GM23338 (cell line): ENCODE data around the gene GNPTAB. TPM values are rescaled to one million over a fixed set of nuclear protein-coding genes. Genes with fewer than 3 reads are reported as not detected.

ENCODE experiments used
- ATAC-seq: fragments of 200-7000 bp; cut with Tn5 transposase; 3 replicates; pipeline ENCODE4 v1.9.1; 2020
- DNase-seq: peaks from one replicate; pipeline ENCODE4 v3.0.0-alpha.2; 2015; ENCODE audit warnings: low spot score
- H2AFZ ChIP-seq: fragments of 200-600 bp; sonication (generic); 2 replicates; pipeline ENCODE4 v1.8.0; 2016; ENCODE audit warnings: antibody characterized with exemption, mild to moderate bottlenecking, moderate library complexity
- H3F3A ChIP-seq: fragments of 200-600 bp; sonication (generic); replicated peaks from 2 replicates; pipeline ENCODE4 v1.8.0; 2017; ENCODE audit warnings: antibody characterized with exemption, mixed run types, low read depth
- H3K27ac ChIP-seq: fragments of 200-600 bp; sonication (generic); 2 replicates; pipeline ENCODE4 v1.6.1; 2016; ENCODE audit warnings: low read depth
- H3K27me3 ChIP-seq: fragments of 200-600 bp; sonication (generic); 2 replicates; pipeline ENCODE4 v1.8.0; 2016; ENCODE audit warnings: mild to moderate bottlenecking, mixed run types, moderate library complexity; ENCODE audit not compliant: insufficient read depth
- H3K36me3 ChIP-seq: fragments of 200-600 bp; sonication (generic); 2 replicates; pipeline ENCODE4 v1.8.0; 2016; ENCODE audit warnings: mild to moderate bottlenecking; ENCODE audit not compliant: insufficient read depth
- H3K4me1 ChIP-seq: fragments of 200-600 bp; sonication (generic); 2 replicates; pipeline ENCODE4 v1.8.0; 2016; ENCODE audit warnings: mild to moderate bottlenecking, moderate library complexity; ENCODE audit not compliant: insufficient read depth
- H3K4me2 ChIP-seq: fragments of 200-600 bp; sonication (generic); 2 replicates; pipeline ENCODE4 v1.7.1; 2017; ENCODE audit warnings: mixed run types
- H3K4me3 ChIP-seq: fragments of 200-600 bp; sonication (generic); 2 replicates; pipeline ENCODE4 v1.6.1; 2016; ENCODE audit warnings: mixed run types
- H3K79me2 ChIP-seq: fragments of 200-600 bp; sonication (generic); replicated peaks from 2 replicates; pipeline ENCODE4 v1.8.0; 2017; ENCODE audit warnings: mild to moderate bottlenecking; ENCODE audit not compliant: insufficient read depth
- H3K9me2 ChIP-seq: fragments of 200-600 bp; sonication (generic); 2 replicates; pipeline ENCODE4 v1.8.0; 2017; ENCODE audit not compliant: insufficient read depth
- H4K20me1 ChIP-seq: fragments of 200-600 bp; sonication (generic); replicated peaks from 2 replicates; pipeline ENCODE4 v1.8.0; 2017; ENCODE audit warnings: mild to moderate bottlenecking; ENCODE audit not compliant: insufficient read depth
- H3K27ac Mint-ChIP-seq: 2 replicates; pipeline ENCODE4 v1.8.0; 2020; ENCODE audit warnings: inconsistent platforms, mild to moderate bottlenecking, moderate library complexity, mixed read lengths
- H3K27me3 Mint-ChIP-seq: 3 replicates; pipeline ENCODE4 v1.8.0; 2022; ENCODE audit warnings: low read depth, mild to moderate bottlenecking, moderate library complexity, mixed read lengths, inconsistent platforms; ENCODE audit not compliant: insufficient read depth, poor library complexity
- H3K36me3 Mint-ChIP-seq: 3 replicates; pipeline ENCODE4 v1.8.0; 2021; ENCODE audit warnings: low read depth, mild to moderate bottlenecking, inconsistent platforms, moderate library complexity, mixed read lengths
- H3K4me1 Mint-ChIP-seq: 3 replicates; pipeline ENCODE4 v1.8.0; 2020; ENCODE audit warnings: mild to moderate bottlenecking, inconsistent platforms, mixed read lengths
- H3K4me3 Mint-ChIP-seq: 3 replicates; pipeline ENCODE4 v1.8.0; 2021; ENCODE audit warnings: moderate library complexity, mild to moderate bottlenecking, inconsistent platforms, mixed read lengths
- H3K9me3 Mint-ChIP-seq: 3 replicates; pipeline ENCODE4 v1.8.0; 2020; ENCODE audit warnings: moderate library complexity, mild to moderate bottlenecking, inconsistent platforms, mixed read lengths
- CTCF ChIP-seq, 2 experiments: fragments of 200-600 bp in 1 of 2; sonication (generic) in 1 of 2; conservative IDR thresholded peaks; 2 replicates each; pipeline versions ENCODE4 v1.5.1 to v1.6.1; 2016 to 2017; ENCODE audit warnings: antibody characterized with exemption in 2 of 2, low read depth in 2 of 2, mild to moderate bottlenecking in 2 of 2, moderate library complexity in 1 of 2
- ETS1 ChIP-seq: IDR thresholded peaks from 2 replicates; pipeline ENCODE4 v1.6.1; 2016; ENCODE audit warnings: antibody characterized with exemption
- EZH2 ChIP-seq: fragments of 200-600 bp; sonication (generic); IDR thresholded peaks from one replicate; pipeline ENCODE4 v1.8.0; 2017; ENCODE audit warnings: antibody characterized with exemption, mild to moderate bottlenecking, low read depth; ENCODE audit not compliant: unreplicated experiment
- JUNB ChIP-seq: IDR thresholded peaks from one replicate; pipeline ENCODE4 v1.6.1; 2016; ENCODE audit warnings: antibody characterized with exemption; ENCODE audit not compliant: unreplicated experiment
- NANOG ChIP-seq: IDR thresholded peaks from 2 replicates; pipeline ENCODE4 v1.6.1; 2016; ENCODE audit warnings: antibody characterized with exemption, borderline replicate concordance
- POLR2AphosphoS5 ChIP-seq: IDR thresholded peaks from 2 replicates; pipeline ENCODE4 v1.6.1; 2016; ENCODE audit warnings: antibody characterized with exemption, low read depth
- REST ChIP-seq: IDR thresholded peaks from one replicate; pipeline ENCODE4 v1.6.1; 2018; ENCODE audit warnings: antibody characterized with exemption; ENCODE audit not compliant: unreplicated experiment
- ZNF462 ChIP-seq: fragments of 250-450 bp; sonication (Bioruptor Pico); IDR thresholded peaks from 2 replicates; pipeline ENCODE4 v1.5.0; 2020; ENCODE audit warnings: mild to moderate bottlenecking, moderate library complexity
- polyA plus RNA-seq: library from polyadenylated mRNA; unstranded; fragments of >200 nt; fragmentation: Nextera tagmentation; extraction: Ambion mirVana; gene quantifications from 2 replicates; pipeline ENCODE4 v1.2.1, GENCODE V29; 2016
- total RNA-seq: library from RNA; depleted of rRNA; stranded (reverse); fragments of >200 nt; shearing (Covaris generic); gene quantifications from 2 replicates; pipeline ENCODE4 v1.2.3, GENCODE V29; 2014

Gene GNPTAB
- total and polyA plus RNA-seq, 2 experiments from 2014 or later: 23.6 to 58.3 TPM

- TF ChIP-seq ZNF462 (CRISPR knock-in tag) (no peak), POLR2AphosphoS5 (no peak), ETS1 (no peak), EZH2 (no peak)
Observed at GRCh38 chr12:101855364-101855884, 24.7 kb upstream of the GNPTAB start (continued).

- Histone ChIP-seq H3K36me3 (no peaks in the 10 kb centered on the region), H3K9me2 (no peaks in the 10 kb centered on the region), H2AFZ (peak overlapping the region; percentile 80), H3K4me1 (no peaks in the 10 kb centered on the region), H3K27ac (no peak overlapping the region), H3F3A (no peaks in the 10 kb centered on the region), H3K4me3 (no peak overlapping the region), H3K4me2 (no peak overlapping the region), H3K27me3 (no peaks in the 10 kb centered on the region), H4K20me1 (no peaks in the 10 kb centered on the region), H3K79me2 (no peaks in the 10 kb centered on the region)
- H3K4me1 Mint-ChIP-seq: no peaks in the 10 kb centered on the region
- no peaks in the 10 kb centered on the region for H3K9me3 Mint-ChIP-seq
- no peaks in the 10 kb centered on the region for H3K27me3 Mint-ChIP-seq
- H3K27ac Mint-ChIP-seq: no peak overlapping the region
- ATAC-seq: no peak
- no peak for DNase-seq
- no peaks in the 10 kb centered on the region for H3K36me3 Mint-ChIP-seq
- H3K4me3 Mint-ChIP-seq: no peak overlapping the region
- TF ChIP-seq JUNB (no peak), ETS1 (no peak), REST (no peak), EZH2 (no peak), CTCF (conservative IDR thresholded peaks at IDR 0.05; ENCODE audit: low read depth in 2 of 2) (no peak), NANOG (no peak)
Observed at GRCh38 chr12:101854747-101855146, 24.0 kb upstream of the GNPTAB start.
